ENCODE data around the gene RAPGEF2. TPM values are rescaled to one million over a fixed set of nuclear protein-coding genes. Genes with fewer than 3 reads are reported as not detected.

The RAPGEF2 gene
- total RNA-seq, 1 experiment from 2014 or later = 21.2 TPM

GRCh38 chr4:159358226-159358625, 255.3 kb downstream of the RAPGEF2 start:
- H3K27ac ChIP-seq (ENCODE audit: low read length) = no peak overlapping the region
- DNase-seq (peak; percentile 22), ATAC-seq (peak; percentile 57; the same call in 1 of the 2 replicates)
- intact Hi-C loops (cut with micrococcal nuclease) = no loop called here
- no peaks in the 10 kb centered on the region for H3K36me3 ChIP-seq (ENCODE audit: low read depth, low read length)
- H3K4me3 ChIP-seq (ENCODE audit: low read length) = no peak overlapping the region
- H3F3A ChIP-seq (ENCODE audit: low read length, unreplicated experiment) = no peaks in the 10 kb centered on the region
- H3K4me1 ChIP-seq (ENCODE audit: insufficient read depth, low read length) = peaks cover 15% of the 10 kb centered on the region
- no peaks in the 10 kb centered on the region for H4K20me1 ChIP-seq (ENCODE audit: low read length)
- no peaks in the 10 kb centered on the region for H3K27me3 ChIP-seq (ENCODE audit: low read length)
- H3K9me2 ChIP-seq (replicated peaks; ENCODE audit: low read length) = no peaks in the 10 kb centered on the region
- no peaks in the 10 kb centered on the region for H3K79me2 ChIP-seq (ENCODE audit: low read length)
- H3K4me2 ChIP-seq (ENCODE audit: low read length) = no peak overlapping the region
- TF ChIP-seq CTCF (conservative IDR thresholded peaks at IDR 0.05; ENCODE audit: low read depth, low read length) (no peak), EZH2phosphoT487 (IDR thresholded peaks at IDR 0.05; ENCODE audit: borderline replicate concordance, low read length) (no peak), EZH2 (IDR thresholded peaks at IDR 0.05; ENCODE audit: low read length, unreplicated experiment) (no peak)
- no peak overlapping the region for H2AFZ ChIP-seq (ENCODE audit: low read length)
- no TSS peak for BruUV-seq (replicated peaks)
- no peaks in the 10 kb centered on the region for H3K9me3 ChIP-seq (ENCODE audit: low read length)
- ChIA-PET CTCF (no interaction called here), POLR2A (ENCODE audit: unreplicated experiment) (no interaction called here)
- no peak overlapping the region for H3K9ac ChIP-seq (ENCODE audit: low read length)

GRCh38 chr4:159360549-159360948, 257.7 kb downstream of the RAPGEF2 start:
- Histone ChIP-seq H3K9ac (ENCODE audit: low read length) (no peak overlapping the region), H3K4me1 (ENCODE audit: insufficient read depth, low read length) (peaks cover 15% of the 10 kb centered on the region), H4K20me1 (ENCODE audit: low read length) (no peaks in the 10 kb centered on the region), H2AFZ (ENCODE audit: low read length) (no peak overlapping the region), H3K27me3 (ENCODE audit: low read length) (no peaks in the 10 kb centered on the region), H3K9me2 (replicated peaks; ENCODE audit: low read length) (no peaks in the 10 kb centered on the region), H3K9me3 (ENCODE audit: low read length) (no peaks in the 10 kb centered on the region), H3K79me2 (ENCODE audit: low read length) (no peaks in the 10 kb centered on the region), H3F3A (ENCODE audit: low read length, unreplicated experiment) (no peaks in the 10 kb centered on the region), H3K27ac (ENCODE audit: low read length) (peak overlapping the region; percentile 50), H3K4me3 (ENCODE audit: low read length) (no peak overlapping the region), H3K36me3 (ENCODE audit: low read depth, low read length) (no peaks in the 10 kb centered on the region), H3K4me2 (ENCODE audit: low read length) (no peak overlapping the region)
- peak; percentile 67 for DNase-seq
- CTCF ChIA-PET = no interaction called here
- no peak for TF ChIP-seq EZH2 (IDR thresholded peaks at IDR 0.05; ENCODE audit: low read length, unreplicated experiment)
- no peak for TF ChIP-seq EZH2phosphoT487 (IDR thresholded peaks at IDR 0.05; ENCODE audit: borderline replicate concordance, low read length)
- BruUV-seq (replicated peaks) = no TSS peak
- intact Hi-C loops (cut with micrococcal nuclease) = no loop called here
- POLR2A ChIA-PET (ENCODE audit: unreplicated experiment) = interaction anchor here (0.6 kb wide), 1 partner anchor 79 kb away, joined by 3 read pairs; no protein-coding TSS in a partner anchor
- ATAC-seq = peak; percentile 86

GRCh38 chr4:159363361-159363760, 260.5 kb downstream of the RAPGEF2 start:
- ChIA-PET CTCF (no interaction called here), POLR2A (ENCODE audit: unreplicated experiment) (no interaction called here)
- Histone ChIP-seq H3K79me2 (ENCODE audit: low read length) (no peaks in the 10 kb centered on the region), H3K4me3 (ENCODE audit: low read length) (no peak overlapping the region), H2AFZ (ENCODE audit: low read length) (no peak overlapping the region), H3K9me3 (ENCODE audit: low read length) (no peaks in the 10 kb centered on the region), H3K4me2 (ENCODE audit: low read length) (no peak overlapping the region), H3K9ac (ENCODE audit: low read length) (no peak overlapping the region), H3K27me3 (ENCODE audit: low read length) (no peaks in the 10 kb centered on the region), H3K9me2 (replicated peaks; ENCODE audit: low read length) (no peaks in the 10 kb centered on the region), H3K27ac (ENCODE audit: low read length) (no peak overlapping the region), H3K4me1 (ENCODE audit: insufficient read depth, low read length) (peaks cover 15% of the 10 kb centered on the region), H3F3A (ENCODE audit: low read length, unreplicated experiment) (no peaks in the 10 kb centered on the region), H3K36me3 (ENCODE audit: low read depth, low read length) (no peaks in the 10 kb centered on the region), H4K20me1 (ENCODE audit: low read length) (no peaks in the 10 kb centered on the region)
- intact Hi-C loops (cut with micrococcal nuclease) = no loop called here
- ATAC-seq (no peak), DNase-seq (no peak)
- TF ChIP-seq EZH2phosphoT487 (IDR thresholded peaks at IDR 0.05; ENCODE audit: borderline replicate concordance, low read length) (no peak), EZH2 (IDR thresholded peaks at IDR 0.05; ENCODE audit: low read length, unreplicated experiment) (no peak), CTCF (conservative IDR thresholded peaks at IDR 0.05; ENCODE audit: low read depth, low read length) (no peak)
- BruUV-seq (replicated peaks) = no TSS peak
